Stimulated activated naive CD8-positive, alpha-beta T cell treated with anti-CD3 and anti-CD28 coated beads, Interleukin-15, amount 100 ng/mL, for 72 hours (primary cell): ENCODE measurements around the gene CYTH3.

Experiments
- ATAC-seq: fragments of 150-1000 bp; cut with Tn5 transposase; 2 replicates; pipeline ENCODE4 v1.10.0; 2021; ENCODE audit warnings: mild to moderate bottlenecking, moderate library complexity
- DNase-seq, 2 donors: peaks; one replicate each; pipeline ENCODE4 v3.0.0; 2021 to 2022
- H3K27ac Mint-ChIP-seq, 2 donors: one replicate each; pipeline ENCODE4 v1.8.0; 2022; ENCODE audit warnings: mild to moderate bottlenecking in 2 of 2, mixed read lengths in 2 of 2, moderate library complexity in 2 of 2
- H3K27me3 Mint-ChIP-seq: one replicate; pipeline ENCODE4 v1.8.0; 2022; ENCODE audit warnings: mixed read lengths
- H3K4me1 Mint-ChIP-seq: one replicate; pipeline ENCODE4 v1.8.0; 2022; ENCODE audit warnings: mild to moderate bottlenecking, mixed read lengths
- H3K4me3 Mint-ChIP-seq, 2 donors: one replicate each; pipeline ENCODE4 v1.8.0; 2022; ENCODE audit warnings: mild to moderate bottlenecking in 2 of 2, mixed read lengths in 2 of 2, moderate library complexity in 1 of 2
- H3K9me3 Mint-ChIP-seq, 2 donors: one replicate each; pipeline ENCODE4 v1.8.0; 2022; ENCODE audit warnings: mixed read lengths in 2 of 2

The CYTH3 gene

GRCh38 chr7:6123843-6124242, 148.6 kb downstream of the CYTH3 start:
- no peak for ATAC-seq
- no peaks in the 10 kb centered on the region for H3K27me3 Mint-ChIP-seq
- no peak overlapping the region for H3K27ac Mint-ChIP-seq
- no peak overlapping the region for H3K4me3 Mint-ChIP-seq
- no peaks in the 10 kb centered on the region for H3K4me1 Mint-ChIP-seq
- peaks cover 13% of the 10 kb centered on the region in 2 donors for H3K9me3 Mint-ChIP-seq
- DNase-seq: no peak

DNA sequence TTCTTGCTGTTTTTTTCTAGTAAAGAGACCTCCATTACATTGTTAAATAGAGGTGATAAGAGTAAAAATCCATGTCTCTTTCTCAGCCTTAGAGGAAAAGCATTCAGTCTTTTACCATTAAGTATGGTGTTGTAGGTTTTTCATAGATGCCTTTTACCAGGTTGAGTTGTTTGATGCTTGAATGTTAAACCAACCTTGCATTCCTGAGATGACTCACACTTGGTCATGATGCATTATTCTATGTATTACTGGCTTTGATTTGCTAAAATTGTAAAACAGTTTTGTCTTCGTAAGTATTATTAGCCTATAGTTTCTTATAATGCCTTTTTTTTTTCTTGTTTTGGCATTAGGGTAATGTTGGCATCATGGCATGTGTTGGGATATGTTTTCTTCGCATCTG, 151.3 kb downstream of the CYTH3 start:
- ATAC-seq (no peak), DNase-seq (no peak)
- no peaks in the 10 kb centered on the region for H3K27me3 Mint-ChIP-seq
- H3K9me3 Mint-ChIP-seq: peaks cover 13% of the 10 kb centered on the region in 2 donors
- no peak overlapping the region for H3K4me3 Mint-ChIP-seq
- no peak overlapping the region for H3K27ac Mint-ChIP-seq
- H3K4me1 Mint-ChIP-seq: peaks cover 16% of the 10 kb centered on the region

DNA sequence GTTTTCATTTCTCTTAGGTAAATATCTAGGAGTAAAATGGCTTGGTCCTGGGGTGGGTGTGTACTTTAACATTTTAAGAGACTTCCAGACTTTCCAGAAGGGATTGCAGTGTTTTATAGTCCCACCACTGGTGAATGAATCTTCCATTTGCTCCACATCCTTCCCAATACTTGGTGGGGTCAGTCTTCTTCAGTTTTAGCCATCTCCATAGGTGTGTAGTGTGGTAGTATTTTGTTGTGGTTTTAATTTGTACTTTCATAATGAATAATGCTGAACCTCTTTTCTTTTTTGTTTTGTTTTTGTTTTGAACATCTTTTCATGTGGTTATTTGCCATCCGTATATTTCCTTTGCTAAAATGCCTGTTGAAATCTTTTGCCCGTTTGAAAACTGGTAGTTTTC, 154.9 kb downstream of the CYTH3 start:
- Mint-ChIP-seq H3K4me3 (peak overlapping the region in 1 of 2 donors; percentile 13), H3K27ac (peak overlapping the region; percentile 2 to 78), H3K27me3 (no peaks in the 10 kb centered on the region), H3K4me1 (peaks cover 16% of the 10 kb centered on the region), H3K9me3 (peaks cover 13% of the 10 kb centered on the region in 2 donors)
- ATAC-seq: peak; percentile 49
- DNase-seq: no peak

GRCh38 chr7:6116211-6116610, 156.2 kb downstream of the CYTH3 start:
- DNase-seq (no peak), ATAC-seq (no peak)
- Mint-ChIP-seq H3K27ac (no peak overlapping the region), H3K4me1 (peaks cover 16% of the 10 kb centered on the region), H3K4me3 (no peak overlapping the region), H3K9me3 (peaks cover 3 to 4% of the 10 kb centered on the region in 2 donors), H3K27me3 (no peaks in the 10 kb centered on the region)
